Left renal cortex interstitium (tissue), 4 donors: ENCODE measurements around the gene MICAL3. TPM values are rescaled to one million over a fixed set of nuclear protein-coding genes. Genes with fewer than 3 reads are reported as not detected.
"Not testable (repeated sequence)": the region's sequence is repeated elsewhere in the genome, so short reads cannot be mapped to it uniquely, and the experiment has no call there.

Experiments used
- DNase-seq, 4 donors: peaks; one replicate each; pipeline ENCODE4 v3.0.0-alpha.2; 2013; ENCODE audit warnings: low read depth in 4 of 4, low spot score in 2 of 4, missing footprints in 1 of 4
- polyA plus RNA-seq, 4 donors: library from polyadenylated mRNA; unstranded; fragments of 120-200 nt; gene quantifications; one replicate each; pipeline ENCODE4 v1.2.1, GENCODE V29; 2013; ENCODE audit not compliant: insufficient read length in 4 of 4

Gene MICAL3
- polyA plus RNA-seq, 4 donors: 18.3 to 45.9 (median 34.2) TPM

DNA sequence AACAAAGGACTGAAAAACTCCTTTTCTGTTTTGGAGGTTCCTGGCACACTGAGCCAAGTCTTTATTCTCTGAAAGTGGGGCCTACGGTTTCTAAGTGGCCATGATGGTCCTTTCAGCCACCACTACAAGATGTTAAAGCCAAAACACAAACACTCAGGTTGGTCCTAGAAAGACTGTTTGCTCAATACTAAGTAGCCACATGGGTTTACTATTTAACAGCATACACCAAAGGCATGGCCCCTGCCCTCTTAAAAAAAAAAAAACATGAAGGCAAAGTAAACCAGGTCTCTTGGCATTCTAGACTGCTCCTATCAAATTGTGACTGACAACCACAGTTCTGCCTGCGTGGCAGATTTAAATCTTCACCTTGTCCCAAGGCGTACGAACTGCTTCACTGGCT is 126.5 kb downstream of the MICAL3 start:
- no peak for DNase-seq

DNA sequence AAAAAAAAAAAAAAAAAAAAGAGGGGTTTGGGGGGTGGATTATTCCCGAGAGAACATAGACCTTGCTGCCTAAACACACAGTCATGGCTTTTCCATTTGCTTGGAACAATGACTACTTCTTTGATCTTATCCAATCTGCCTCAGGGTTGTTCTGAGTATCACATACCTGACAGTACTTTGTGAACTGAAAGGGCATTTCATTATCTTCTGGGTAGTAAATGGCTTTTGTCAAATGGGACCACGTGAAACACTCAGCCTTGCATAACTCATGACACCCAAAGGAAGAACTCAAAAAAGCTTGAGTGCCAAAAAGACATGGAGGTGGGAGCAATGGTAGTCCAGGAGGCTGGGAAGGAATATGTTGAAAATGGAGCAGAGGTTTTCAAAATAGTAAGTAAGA is 126.9 kb downstream of the MICAL3 start:
- no peak for DNase-seq

DNA sequence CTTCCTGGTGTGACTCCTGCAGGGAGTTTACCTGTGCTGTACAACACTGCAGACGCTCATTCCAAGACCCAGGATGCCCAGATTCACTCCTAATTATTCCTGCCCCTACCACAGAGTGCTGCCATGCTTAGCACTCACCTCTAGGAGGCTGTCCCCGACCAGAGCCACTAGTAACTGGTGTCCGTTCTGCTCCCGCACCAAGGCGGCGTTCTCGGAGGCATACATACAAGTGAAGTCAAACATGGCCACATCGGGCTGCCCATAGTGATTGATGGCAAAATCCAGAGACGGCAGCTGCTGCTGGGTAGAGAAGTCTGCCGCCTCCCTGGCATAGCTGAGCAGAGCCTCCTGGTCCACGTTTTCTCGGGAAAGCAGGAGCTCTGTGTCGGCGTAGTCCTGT is 127.8 kb downstream of the MICAL3 start:
- no peak for DNase-seq

DNA sequence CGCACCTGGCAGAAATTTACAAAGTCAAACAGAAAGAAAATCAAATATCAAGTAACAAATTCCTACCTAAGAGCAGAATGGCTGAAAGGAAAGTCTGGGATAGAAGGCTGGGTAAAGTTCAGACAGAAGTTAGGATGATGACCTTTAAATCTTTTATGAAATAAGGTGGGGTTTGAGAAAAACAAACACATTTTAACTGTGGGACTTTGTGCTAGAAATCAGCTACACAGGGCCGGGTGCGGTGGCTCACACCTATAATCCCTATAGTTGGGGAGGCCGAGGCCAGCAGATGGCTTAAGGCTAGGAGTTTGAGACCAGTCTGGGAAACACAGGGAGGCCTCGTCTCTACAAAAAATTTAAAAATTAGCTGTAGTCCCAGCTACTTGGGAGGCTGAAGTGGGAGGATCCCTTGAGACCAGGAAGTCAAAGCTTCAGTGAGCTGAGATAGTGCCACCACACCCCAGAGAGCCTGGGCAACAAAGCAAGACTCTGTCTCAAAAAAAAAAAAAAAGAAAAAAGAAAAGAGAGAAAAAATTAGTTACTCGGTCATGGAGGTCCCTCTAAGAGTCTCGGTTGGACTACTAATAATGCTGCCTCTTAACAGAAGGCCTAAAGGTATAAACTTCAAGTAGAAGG is 130.3 kb downstream of the MICAL3 start:
- no peak for DNase-seq

DNA sequence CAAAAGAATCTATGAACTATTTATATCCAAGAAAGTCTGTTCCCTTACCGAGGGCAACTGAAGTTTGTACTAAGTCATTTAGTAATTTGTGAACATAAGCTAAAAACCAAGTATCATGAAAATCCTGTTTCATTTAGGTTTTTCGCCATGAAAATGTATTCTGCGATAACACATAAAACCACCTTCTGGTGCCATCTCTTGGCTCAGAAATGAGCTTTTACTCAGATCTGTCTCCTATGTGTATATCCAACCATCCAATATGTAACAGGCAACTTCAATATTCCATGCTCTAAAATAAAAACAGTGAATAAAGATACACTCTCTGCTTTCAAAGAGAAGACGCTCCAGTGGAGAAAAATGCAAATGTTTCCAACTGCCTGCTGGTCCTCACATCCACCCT is 132.0 kb downstream of the MICAL3 start:
- DNase-seq: no peak

DNA sequence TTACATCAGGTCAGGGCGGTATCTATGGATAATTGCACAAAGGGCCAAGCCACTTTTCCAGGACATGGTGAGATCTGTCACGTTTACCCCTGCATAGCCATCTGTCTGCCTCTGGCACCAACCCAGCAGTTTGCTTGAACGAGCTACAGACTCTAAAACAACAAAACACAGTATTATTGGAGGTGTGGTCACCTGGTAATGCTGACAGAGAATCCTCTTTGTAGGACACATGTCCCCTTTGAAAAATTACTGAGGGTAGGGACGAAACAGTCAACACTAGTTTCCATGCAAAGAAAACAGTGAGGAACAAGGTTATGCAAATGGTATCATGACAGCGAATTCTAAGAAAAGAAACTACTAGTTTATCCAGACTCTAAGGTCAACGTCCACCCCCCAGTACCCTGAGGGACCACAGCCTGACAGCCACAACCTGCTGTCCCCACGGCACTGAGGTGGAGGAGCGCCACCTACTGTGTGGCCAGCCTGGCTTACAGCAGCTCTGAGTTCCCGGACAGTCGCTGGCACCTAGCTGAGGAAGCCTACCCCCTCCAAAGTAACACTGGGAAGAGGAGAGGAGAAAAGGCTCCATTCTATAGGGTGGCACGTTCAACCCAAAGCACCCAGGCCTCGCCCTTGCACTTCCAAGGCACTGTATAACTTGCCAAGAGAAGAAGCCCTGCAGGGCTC is 132.7 kb downstream of the MICAL3 start:
- DNase-seq: no peak

DNA sequence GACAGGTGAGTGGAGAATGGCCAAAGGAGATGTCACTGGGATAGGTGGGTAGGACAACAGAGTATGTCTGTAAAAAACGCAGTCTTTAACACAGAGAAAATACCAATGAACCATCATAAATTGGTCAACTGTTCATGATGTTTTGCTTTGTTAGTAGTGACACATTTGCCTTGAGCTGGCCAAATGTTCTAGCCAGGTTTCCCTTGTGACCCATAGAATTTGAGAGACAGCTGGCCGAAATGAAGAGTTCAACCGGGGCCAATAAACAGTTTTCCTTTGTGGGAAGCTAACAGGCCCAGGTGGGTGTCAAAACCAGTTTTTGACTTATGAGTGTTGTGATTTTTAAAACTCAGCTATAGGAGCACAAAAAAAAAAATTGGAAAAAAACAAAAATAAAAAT is 133.5 kb downstream of the MICAL3 start:
- DNase-seq: no peak

DNA sequence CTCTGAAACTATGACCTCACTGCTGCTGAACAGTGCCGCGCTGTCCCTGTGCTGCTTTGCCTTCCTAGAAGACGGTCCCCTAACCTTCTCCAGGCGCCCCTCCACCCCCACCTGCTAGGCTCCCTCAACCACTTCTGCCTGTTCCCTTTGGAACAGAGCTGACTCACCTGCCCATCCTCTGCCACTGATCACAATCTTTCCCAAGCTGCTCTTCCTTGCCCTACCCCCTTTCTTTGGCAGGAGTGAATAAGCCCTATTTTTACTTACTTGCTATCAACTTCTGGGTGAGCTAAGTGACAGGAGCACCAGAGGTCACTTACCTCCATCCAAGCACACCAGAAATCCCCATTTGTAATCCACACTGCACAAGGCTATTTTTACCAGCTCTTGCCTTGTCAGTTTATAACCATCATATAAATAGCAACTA is 134.1 kb downstream of the MICAL3 start:
- DNase-seq: no peak

DNA sequence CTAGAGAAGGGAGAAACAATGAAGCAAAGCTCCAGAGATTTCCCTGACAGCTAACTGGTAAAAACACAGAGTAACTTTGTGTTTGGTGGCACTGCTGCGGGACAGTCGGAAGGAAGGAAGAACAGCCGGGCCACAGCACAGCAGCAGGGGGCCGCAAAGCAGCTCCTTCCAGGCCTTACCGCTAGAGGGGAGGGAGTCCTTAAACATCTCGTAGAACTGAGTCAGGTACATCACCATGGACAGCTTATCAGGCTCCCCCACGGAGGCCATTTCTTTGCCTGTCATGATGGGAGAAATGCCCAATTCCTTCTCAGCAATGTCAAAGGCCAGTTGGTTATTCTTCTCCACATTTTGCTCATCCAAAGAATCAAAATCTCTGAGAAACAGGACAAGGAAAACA is 135.5 kb downstream of the MICAL3 start:
- DNase-seq: no peak

DNA sequence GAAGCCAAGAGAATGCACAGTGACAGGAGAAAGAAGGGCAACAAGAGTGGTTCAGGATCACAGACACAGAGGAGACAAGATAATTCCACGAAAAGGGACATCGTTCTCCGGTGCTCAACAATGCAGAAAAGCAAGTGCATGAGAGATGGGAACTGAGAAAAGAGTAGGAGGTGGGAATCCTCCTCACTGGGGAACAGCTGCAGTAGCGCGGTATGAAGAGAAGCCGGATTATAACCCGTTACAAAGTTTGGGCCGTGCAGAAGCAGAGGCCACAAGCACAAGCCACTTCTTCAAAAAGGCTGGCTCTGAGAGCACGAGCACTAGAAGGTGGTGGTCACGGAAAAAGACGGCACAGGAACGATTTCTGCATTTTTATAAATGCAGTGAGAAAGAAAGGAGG is 135.9 kb downstream of the MICAL3 start:
- no peak for DNase-seq

DNA sequence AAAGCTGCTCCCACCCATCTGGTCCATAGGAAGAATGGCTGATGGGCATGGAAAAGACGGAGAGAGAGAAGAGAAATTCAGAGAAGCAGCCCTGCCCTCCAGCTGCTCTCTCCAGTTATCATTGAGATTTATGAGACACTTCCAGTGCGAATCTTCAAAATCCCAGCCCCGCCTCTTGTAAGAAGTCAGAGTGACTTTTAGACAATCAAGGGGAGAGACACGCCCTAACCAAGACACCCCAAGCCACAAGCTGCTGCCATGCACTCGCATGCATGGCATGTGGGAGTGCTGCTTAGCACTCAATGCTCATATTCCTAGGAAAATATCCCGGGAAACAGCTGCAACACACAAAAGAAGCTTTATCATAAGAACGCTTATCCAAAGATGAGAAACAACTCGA is 139.5 kb downstream of the MICAL3 start:
- DNase-seq: no peak

DNA sequence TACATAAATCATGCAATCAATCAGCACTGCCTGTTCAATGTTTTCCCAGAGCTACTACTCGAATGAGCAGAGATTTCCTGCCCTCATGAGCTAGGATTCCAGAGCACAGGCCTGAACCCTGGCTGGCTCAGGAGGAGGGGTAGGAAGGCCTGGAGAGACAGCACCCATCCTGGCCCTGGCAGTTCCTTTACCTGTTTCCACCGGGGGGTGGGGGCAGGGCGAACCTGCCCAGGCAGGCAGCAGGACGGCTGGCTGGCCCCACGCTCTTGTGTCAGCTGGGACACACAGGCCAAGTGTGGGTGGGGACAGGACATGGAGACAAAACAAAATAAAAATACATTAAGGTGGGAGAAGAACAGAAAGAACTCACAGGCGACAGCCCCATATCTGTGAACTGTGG is 140.3 kb downstream of the MICAL3 start:
- DNase-seq: no peak

DNA sequence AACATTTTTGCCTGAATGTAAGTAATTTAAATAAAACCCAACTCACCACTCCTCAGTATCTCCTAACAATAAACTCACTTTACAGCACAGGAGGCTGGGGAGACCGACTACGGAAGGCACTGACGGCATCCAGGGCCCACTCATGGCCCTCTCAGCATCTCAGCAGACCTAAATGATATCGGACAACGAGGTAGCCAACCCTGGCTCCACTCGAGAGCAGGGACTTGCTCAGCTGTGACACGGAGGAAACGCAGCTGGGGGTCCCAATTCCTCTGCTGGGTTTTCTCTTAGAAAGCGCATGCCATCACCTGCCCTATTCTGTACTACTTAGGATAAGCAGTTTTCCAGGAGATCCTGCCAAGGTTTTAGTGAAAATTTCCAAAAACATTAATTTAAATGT is 141.0 kb downstream of the MICAL3 start:
- DNase-seq: no peak

DNA sequence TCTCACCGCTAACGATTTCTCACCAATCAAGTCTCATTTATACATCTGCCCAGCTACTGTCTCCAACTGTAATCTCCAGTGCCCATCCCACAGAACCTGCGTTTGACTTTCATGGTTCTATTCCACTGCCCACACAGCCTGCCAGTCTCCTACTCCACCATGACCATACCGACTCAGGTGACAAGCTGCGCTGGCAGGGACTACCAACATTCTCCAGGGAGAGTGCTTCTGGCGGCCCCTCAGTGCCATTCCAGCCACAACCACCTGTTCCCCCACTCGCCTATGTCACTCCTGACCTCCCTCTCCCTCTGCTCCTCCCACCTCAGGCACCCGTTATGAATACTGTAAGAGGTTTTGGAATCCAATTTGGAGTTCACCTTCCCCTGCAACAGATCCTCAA is 141.6 kb downstream of the MICAL3 start:
- no peak for DNase-seq

DNA sequence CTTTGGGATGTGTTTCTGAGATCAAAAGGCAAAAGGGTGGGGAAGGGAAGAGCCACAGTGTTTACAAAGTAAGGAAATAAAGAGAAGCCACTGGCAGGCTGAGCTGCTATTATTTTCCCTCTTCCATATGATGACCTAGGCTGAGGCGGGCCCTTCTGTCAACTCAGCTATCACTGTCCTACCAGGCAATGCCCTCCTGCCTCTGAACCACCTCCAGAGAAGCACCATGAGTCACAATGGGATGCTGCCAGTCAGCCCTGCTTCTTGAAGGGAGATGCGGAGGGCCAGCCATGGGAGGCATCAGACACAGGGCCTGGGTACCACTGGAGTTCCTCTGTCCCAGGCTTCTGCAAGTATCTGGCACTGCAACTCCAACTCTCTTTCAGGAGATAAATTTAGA is 142.2 kb downstream of the MICAL3 start:
- no peak for DNase-seq

DNA sequence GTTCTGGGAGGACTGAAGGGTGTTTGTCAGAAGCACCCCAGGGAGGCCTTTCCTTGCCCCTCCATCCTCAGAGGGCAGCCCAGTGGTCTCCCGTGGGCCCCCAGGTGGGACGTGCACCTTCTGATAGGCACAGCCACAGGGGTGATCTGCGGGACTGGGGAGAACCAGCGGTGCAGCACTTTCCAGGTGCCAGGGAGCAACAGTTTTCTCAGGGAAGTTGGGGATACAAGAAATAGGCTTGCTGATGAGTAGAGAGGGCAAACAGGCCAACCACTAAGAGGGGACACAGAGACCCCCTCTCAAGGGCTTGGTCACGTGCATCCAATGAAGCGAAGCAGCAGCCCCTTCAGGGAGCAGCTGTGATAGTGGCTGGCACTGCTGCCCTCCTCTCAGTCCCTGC is 143.0 kb downstream of the MICAL3 start:
- DNase-seq: no peak

DNA sequence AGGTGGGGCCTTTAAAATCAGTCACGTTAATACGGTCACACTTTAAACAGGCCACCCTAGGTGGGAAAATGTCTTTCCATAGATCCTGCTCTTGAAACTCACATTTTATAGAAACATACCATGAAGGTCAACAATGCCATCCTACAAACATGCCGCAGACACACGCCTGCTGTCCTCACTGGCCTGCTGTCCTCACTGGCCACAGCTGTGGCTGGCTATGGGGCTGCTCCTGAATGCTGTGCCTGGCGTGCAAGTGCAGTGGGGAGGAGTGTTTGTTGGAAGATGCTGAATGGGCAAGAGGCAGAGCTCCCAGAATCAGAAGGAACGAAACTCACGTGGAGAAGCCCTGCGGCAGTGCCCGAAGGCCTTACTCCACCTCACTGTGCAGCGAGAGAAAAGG is 143.9 kb downstream of the MICAL3 start:
- no peak for DNase-seq

DNA sequence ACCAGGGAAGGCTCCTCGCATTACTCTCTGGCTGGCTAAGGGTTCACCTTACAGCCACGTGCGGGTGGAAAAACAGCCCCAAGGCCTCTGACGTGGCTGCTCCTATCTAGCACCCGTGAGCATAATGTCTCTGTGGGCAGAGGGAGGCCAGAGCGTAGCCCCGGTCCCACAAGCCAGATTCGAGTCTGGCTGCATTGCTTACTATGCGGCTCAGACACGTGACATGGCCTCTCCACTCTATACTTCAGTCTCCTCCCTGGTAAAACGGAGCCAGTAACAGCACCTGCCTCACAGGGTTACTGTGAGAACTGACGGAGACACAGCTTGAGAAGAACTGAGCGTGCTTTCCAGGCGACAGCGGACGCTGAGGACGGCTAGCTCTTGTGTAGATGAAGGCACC is 144.3 kb downstream of the MICAL3 start:
- DNase-seq: no peak

DNA sequence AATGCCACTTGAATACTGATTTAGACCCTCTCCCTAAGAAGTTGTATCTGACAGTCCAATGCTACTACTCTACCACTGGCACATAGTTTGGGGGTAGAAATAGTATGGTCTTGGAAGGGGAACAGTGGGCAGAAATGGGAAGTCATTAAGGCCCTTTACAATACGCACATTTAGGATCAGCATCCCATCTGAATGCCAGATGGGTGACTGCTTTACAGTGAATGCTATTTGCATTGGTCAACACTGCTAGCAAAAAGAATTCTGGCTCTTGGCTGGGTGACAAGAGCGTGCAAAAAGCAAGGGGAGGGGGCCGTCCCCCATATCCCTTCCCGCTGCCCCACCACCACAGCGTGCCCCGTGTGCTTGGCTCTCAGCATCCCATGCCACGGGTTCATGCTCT is 145.4 kb downstream of the MICAL3 start:
- DNase-seq: no peak

DNA sequence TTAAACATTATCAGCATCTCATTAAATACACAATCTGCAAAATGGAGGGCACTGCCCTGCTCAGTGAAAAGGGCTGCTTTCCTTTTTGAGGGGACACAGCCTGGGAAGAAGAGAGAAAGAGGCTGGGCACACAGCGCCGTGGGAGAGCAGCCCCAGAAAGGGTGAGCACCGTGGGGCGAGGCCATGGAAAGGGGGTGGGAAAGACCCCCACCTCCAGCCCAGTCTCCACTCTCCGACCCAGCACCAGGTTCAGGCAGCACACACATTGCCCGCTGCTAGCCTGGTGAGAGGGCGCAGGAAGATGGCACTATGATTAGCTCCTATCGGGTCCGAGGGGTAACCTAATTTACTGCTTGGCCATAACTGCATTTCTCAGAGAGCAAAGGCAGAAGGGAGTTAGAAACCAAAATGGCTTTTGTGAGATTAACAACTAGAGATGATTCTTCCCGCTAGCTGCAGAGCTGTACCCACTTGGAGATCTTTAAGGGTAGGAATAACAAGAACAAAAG is 146.1 kb downstream of the MICAL3 start:
- DNase-seq: no peak

DNA sequence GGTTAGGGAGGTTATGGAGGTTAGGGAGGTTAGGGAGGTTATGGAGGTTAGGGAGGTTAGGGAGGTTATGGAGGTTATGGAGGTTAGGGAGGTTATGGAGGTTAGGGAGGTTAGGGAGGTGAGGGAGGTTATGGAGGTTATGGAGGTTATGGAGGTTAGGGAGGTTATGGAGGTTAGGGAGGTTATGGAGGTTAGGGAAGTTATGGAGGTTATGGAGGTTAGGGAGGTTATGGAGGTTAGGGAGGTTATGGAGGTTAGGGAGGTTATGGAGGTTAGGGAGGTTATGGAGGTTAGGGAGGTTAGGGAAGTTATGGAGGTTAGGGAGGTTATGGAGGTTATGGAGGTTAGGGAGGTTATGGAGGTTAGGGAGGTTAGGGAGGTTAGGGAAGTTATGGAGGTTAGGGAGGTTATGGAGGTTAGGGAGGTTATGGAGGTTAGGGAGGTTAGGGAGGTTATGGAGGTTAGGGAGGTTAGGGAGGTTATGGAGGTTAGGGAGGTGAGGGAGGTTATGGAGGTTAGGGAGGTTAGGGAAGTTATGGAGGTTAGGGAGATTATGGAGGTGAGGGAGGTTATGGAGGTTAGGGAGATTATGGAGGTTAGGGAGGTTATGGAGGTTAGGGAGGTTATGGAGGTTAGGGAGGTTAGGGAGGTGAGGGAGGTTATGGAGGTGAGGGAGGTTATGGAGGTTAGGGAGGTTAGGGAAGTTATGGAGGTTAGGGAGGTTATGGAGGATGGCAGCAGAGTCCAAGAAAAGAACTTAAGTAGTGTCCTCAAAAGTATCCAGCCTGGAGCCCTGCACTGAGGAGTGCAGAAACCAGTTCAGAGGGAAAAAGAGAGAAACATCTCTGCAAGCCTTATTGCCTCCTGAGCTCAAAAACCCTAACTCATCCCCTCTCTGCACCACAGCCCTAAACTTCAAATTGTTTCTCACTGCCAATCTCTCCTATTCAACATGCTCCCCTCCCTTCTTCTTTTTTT is 147.2 kb downstream of the MICAL3 start:
- DNase-seq: not testable (repeated sequence)
